Hematopoietic multipotent progenitor cell treated with erythropoietin and hydrocortisone succinate and interleukin-3 and kit ligand, for 8 days (in vitro differentiated cells): ENCODE results near the gene BTNL8.

ENCODE experiments used
- DNase-seq: peaks from one replicate; pipeline ENCODE4 v3.0.0-alpha.2; 2015

BTNL8 gene

GRCh38 chr5:180970875-180971274 lies 71.9 kb downstream of the BTNL8 start:
- no peak for DNase-seq

GRCh38 chr5:180974612-180975315 lies 75.8 kb downstream of the BTNL8 start:
- DNase-seq, result no peak

DNA sequence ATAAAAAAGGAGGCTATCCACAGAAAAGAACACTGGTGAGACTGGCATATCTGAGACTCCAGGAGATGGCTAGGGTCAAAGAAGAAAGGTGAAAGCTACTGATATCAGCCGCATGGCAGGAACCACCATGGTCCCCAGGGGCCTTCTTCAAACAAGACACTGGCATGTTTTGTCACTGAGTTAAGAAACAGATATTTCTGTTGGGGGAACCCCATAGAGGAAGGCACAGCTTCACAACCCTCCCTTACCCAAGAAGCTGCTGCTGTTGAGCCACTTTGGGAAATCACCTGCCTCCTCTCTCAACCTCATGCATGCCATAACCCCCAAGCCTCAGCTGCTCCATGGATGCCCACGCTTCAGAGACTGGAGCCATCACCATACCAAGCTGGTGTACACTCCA lies 76.4 kb downstream of the BTNL8 start:
- DNase-seq, result no peak

DNA sequence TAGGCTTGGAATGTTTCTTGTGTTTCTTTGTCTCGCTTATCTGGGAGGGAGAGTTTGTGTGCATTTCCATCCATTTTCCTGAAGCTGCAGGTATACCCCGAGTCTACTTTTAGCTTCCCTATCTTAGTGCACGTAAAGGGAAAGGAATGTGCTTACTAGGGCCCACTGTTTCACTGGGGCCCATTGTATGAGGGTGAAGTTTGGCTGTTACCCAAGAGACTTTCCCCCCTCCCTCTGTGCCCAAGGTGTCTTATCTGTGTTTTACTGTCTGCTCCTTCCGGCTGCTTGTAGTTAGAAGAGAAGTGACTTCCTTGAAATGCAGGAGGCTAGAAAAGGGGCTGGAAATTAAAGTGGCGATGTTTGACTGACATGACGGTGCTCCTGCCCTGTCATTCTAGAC lies 77.6 kb downstream of the BTNL8 start:
- DNase-seq, result no peak

DNA sequence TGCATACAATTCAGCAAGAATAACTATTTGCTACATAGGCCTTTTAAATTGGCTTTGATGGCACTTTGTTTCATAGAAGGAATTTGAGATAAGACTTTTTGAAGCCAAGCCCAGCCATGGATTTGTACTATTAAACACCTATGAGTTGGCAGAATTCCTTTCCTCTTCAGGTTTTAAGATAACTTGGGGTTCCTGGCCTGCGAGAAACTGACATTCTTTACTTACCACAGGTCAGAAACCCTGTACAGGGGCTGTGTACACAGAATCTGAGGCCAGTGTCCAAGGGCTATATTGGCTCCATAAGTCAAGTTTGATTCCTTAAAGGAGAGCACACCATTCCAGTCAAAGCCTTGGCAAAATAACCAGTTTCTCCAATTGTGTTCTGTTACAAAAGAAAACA lies 78.9 kb downstream of the BTNL8 start:
- DNase-seq, result no peak

DNA sequence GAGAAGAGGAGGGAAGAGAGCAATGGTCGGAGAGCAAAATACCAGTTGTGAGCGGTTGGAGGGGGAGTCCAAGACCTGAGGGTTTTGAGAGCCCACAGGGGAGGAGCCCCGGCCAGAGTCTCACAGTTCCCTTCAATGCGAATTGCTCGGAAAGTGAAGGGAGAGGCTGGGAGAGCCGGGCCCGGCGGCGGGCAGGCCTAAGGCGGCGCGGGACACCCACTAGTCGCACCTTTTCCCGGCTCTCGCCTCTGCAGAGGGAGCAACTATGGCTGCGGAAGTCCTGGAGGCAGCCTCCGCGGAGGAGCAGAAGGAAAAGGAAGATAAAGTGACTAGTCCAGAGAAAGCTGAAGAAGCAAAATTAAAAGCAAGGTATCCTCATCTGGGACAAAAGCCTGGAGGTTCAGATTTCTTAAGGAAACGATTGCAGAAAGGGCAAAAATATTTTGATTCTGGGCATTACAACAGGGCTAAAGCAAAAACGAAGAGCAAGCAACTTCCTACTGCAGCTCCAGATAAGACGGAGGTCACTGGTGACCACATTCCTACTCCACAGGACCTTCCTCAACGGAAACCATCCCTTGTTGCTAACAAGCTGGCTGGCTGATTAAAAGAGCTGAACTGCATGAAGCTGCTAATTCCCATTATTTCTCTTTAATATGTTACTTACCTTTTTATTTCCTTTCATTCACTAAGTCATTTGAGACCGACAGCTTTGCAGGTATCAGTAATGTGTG lies 83.2 kb downstream of the BTNL8 start:
- DNase-seq, result no peak

DNA sequence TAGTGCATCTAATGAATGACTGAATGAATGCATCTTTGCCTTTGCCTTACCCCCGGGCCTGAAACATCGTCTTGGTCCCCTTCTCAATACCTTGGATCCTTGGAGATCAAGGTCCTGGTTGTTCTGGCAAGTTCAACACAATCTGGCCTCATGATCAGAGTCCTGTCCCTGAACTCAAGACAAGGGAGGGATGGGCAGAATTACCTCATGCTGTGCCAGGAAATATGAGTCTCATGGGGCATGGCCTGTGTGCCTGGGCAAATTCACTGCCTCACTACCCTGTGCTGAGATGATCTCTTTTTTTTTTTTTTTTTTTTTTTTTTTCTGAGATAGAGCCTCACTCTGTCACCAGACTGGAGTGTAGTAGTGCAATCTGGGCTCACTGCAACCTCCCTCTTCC lies 89.1 kb downstream of the BTNL8 start:
- no peak for DNase-seq

- DNase-seq, result no peak
These were observed 89.6 kb downstream of the BTNL8 start, which contains the start of gene BTNL3 for GRCh38 chr5:180988592-180988991. Gene BTNL3 (plus strand): TSS chr5:180988846. CDS start chr5:180989029, 183 bp downstream.

DNA sequence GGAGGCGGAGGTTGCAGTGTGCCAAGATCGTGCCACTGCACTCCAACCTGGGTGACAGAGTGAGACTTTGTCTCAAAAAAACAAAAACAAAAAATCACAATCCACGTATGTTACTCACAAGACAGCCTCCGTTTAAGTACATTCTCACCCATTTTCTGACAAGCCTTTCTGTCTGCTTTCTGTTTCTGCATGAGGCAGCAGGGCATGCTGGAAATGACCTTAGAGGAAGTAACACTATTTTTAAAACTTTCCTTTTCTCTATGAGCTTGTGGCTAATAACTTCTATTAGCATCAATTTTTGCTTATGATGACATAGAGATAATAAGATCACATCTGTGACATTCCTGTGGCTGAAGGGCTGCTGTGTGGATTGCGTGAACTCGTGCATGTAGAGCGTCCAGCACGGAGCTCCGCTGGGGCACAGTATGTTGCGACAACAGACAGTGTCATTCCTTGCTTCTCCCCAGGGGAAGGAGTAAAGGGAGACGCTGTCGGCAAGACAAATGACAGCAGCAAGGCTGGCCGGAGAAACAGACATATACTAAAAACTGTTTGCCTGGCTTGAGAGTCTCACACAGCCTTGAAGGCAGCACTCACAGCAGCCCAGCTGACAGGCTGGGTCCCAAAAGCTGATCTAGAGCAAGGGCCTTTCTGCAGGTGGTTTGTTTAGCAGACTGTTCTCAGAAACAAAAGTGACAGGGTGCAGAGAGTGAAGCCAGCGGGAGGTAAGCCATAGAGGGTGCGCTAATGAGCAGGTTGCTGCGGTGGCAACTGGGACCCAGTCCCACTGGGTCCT lies 91.3 kb downstream of the BTNL8 start:
- no peak for DNase-seq

- DNase-seq, result no peak
These were observed 91.9 kb downstream of the BTNL8 start for GRCh38 chr5:180990882-180991242.
